ENCODE data around the gene CNTNAP4.

CNTNAP4 gene

DNA sequence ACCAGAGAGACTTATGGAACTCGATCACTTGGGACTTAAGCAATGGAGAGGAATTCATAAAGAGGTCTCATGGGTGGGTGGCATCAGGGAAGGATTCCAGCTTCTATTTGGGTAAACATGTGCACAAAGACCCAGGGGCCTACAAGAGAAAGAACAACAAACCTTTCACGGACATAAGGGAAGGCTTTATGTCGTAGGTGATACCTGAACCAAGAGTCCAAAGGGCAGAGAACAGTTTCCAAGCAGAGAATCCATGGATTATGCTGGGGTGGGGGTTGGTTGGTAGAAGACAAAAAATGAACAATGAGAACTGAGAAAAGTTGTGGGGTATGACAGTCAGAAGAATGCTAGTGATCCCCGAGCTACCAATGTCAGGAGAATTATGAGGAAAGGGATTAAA is 119.8 kb downstream of the CNTNAP4 start:
- DNase-seq (ENCODE audit: low spot score) = peak; percentile 28

DNA sequence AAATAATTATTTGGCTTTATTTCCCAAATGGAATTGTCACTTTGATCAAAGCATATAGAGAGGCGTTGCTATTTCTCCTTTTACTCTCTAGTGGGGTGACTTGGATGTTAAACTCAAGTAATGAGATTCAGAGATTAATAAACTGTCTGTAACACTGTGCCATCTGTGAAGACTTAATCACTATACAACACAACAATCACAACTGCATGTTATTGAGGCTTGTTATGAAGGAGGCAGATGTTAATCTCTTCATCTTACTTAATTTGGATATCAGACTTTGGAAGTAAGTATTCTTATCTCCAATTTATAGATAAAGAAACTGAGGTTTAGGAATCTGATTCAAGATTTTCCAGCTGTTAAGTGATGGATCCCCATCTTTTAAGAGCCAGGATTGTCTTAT is 132.5 kb downstream of the CNTNAP4 start:
- no peak for DNase-seq (ENCODE audit: low spot score)

DNA sequence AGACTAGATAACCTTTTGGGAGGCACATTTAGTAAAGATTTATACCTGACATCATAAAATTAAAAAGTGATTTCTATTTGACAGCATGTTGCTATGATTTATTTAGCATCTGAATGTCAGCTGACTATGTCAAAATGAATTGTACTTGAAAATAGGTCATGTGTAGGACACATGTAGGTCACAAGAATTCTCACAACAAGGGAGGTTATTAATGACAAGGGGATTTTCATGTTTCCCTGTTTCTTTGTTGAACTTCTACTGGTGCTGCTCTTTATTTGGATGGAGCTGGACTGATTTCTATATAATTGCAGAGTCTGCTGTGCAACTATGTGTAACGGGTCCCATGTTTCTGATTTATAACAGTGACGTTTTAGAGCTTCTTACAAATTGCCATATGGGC is 144.4 kb downstream of the CNTNAP4 start:
- DNase-seq (ENCODE audit: low spot score) = no peak

DNA sequence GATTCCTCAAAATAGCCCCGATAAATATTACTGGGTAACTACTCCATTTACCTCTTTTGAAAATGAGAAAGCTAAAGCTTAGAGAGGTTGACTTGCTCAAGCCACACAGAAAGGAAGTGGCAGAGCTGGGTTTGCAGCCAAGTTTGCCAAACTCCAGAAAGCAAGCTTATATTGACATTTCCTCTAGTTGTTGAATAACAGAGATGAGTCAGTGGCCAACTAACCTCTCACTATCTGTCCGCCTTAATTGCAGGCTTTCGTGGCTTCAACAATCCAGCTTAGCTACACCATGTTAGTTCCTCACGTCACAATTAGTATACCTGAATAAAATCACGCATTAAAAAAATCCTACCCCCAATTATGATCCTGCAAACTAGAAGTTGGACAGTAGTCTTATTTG is 151.7 kb downstream of the CNTNAP4 start:
- DNase-seq (ENCODE audit: low spot score) = peak; percentile 15

DNA sequence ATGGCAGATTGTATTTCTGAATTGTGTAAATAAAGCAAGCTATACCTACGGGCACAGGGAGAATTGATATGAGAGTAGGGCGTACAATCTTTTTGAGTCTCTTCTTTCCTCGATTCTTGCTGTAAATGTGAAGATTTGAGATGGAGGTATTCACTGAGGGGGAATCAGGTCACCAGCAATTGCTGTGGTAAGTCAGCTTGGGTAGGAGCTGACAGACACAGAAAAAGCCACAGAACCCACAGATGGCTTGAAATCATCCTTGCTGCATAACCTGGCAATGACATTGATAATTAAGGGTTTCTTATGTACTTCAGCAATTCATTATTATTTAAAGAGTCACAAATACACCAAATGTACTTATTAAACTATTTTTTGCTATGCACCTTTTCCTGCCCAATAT is 164.2 kb downstream of the CNTNAP4 start:
- no peak for DNase-seq (ENCODE audit: low spot score)

DNA sequence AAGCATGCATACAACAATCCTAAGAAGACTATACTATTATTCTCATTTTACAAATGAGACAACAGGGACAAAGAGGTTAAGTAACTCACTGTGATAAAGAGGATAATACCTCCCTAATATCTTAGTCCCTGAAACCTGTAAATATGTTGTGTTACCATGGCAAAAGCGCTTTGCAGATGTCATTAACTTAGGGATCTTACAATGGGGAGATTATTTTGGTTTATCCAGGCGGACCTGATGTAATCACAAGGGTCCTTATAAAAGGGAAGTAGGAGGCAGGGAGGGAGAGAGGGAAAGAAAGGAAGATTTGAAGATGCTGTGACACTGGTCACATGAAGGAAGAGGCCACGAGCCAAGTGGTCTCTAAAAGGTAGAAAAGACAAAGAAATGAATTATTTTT is 164.7 kb downstream of the CNTNAP4 start:
- no peak for DNase-seq (ENCODE audit: low spot score)

DNA sequence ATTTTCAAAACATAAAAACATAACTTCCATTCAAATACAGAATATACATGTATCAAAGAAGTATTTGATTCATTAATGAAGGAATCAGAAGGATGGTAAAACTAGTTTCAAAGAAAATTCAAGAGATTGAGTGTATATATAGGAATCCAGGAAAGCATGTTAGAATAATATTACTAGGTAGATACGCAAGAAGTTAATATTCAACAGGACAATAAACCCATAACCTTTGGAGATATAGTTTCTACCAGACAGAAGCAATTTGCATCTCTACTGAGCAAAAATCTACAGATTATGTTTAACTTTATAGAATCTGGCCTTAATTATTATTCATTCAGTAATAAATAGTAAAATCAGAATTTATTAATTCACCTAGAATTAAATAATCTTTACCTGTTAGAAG is 166.8 kb downstream of the CNTNAP4 start:
- DNase-seq (ENCODE audit: low spot score) = no peak

DNA sequence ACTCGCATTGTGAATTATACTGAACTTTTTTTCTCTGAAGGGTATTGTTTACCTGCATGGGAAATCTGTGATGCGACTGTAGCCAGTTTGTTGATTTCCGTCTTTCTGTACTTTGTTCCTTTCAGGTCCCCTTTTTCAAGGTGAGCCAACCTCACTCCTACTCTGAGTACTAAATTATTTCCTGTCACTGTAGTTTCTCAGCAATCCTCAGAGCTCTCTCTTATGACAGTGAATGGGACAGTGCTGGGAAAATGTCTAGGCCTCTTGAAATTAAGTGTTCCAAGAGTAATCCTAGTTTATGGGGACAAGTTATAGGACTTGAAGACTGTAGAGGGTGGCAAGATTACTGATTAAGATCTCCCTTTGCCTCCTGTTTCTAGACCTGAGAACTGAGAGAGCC is 167.6 kb downstream of the CNTNAP4 start:
- DNase-seq (ENCODE audit: low spot score) = no peak

DNA sequence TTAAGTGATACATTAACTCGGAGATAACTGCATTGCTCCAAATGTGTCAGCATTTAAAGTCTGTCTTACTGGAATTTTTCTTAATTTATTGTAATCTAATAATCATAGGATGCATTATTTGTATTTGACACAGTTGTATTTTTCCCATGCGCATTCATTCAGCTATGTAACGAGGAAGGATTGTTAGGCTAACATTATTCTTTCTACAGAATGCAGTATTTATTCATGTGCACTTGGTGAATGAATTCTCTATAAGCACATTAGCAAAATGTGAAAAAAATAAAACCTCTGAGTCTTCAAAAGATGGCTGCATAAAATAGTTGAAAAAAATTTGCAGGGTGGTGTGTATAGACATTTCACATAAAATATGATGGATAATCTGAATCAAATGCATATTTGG is 168.6 kb downstream of the CNTNAP4 start:
- no peak for DNase-seq (ENCODE audit: low spot score)

DNA sequence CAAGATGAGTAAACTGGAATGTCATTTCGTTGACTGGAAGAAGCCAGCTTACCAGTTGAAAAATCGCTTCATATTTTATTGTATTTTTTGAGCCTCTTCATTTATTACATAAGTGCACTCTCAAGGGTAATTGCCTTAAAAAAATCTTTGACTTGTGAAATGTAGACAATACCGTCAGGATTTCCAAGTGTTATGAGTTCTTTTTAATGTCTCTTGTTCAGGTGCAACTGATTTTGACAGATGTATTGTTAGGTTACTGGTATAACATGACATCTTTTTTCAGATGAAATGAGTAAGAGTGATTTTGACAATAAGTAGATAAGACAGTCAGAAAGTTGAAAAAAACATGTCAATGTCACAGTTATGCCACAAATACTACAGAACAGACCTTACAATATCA is 169.1 kb downstream of the CNTNAP4 start:
- no peak for DNase-seq (ENCODE audit: low spot score)

DNA sequence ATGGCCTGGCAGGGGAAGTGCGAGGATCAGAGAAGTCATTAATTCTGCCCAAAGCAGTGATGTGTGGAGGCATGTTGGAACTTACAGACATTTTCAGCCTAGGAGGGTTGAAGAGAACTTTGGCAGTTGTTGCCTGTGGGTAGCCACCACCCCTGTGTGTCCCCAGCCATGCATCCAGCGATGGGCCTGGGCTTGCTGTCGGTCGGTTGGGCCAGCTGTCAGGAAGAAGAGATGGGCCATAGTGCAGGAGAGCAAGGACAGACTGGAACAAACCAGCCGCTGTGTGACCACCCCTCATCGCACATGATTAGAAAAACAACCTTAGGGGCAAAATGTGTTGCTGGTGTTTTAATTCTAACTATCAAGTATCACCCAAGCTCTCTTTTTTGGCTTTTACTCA is 173.7 kb downstream of the CNTNAP4 start:
- no peak for DNase-seq (ENCODE audit: low spot score)

DNA sequence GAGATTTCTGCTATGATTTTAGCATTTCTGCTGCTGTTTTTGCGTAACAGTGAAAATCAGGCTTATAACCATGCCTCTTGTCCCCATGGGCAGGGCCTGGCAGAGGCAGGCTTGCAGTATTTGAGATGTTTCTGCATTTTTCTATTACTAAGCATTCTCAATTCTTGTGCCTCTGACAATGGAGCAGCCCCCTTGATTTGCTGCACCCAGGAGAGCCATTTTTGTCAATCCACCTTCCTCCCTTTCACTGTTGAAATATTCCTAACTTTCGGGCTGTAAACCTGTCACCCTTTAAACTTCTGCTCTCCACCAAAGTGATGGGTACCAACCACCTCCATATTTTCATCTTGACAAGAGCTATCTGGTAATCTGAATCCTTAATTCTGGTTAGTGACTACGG is 178.1 kb downstream of the CNTNAP4 start:
- no peak for DNase-seq (ENCODE audit: low spot score)

DNA sequence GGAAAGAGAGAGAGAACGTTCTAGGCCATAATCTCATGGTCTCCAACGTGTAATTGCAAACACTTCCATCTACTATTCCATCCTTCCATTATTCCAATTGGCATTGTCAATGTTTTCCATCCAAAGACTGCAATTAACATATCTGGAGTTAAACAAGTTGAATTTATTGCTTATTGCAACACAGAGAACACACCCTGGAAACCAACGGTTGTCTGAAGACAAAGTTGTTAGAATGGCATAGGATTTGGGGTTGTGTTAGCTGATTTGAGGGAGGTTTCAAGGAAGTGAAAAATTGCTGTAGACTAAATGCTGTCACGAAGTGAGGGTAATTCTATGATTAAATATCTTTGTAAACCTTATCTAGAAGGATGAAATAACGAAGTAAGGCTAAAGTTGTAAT is 178.8 kb downstream of the CNTNAP4 start:
- DNase-seq (ENCODE audit: low spot score) = no peak

DNA sequence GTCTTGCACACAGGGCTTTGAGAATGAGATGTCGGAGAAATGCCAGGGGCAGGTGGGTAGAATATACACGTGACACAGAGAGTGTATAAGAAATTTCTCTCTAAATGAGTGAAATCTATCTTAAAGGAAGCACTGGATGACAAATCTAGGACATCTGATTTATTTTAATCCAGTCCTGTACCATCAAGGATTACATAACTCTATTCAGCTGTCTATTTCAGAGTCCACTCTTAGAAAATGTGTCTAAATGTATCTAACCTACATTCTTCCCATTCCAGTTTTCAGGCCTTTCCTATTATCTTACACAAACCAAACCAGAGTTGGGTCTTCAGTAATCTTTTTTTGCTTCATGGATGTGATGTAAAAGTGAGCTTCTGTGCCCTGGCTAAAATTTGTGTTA is 181.9 kb downstream of the CNTNAP4 start:
- DNase-seq (ENCODE audit: low spot score) = no peak

DNA sequence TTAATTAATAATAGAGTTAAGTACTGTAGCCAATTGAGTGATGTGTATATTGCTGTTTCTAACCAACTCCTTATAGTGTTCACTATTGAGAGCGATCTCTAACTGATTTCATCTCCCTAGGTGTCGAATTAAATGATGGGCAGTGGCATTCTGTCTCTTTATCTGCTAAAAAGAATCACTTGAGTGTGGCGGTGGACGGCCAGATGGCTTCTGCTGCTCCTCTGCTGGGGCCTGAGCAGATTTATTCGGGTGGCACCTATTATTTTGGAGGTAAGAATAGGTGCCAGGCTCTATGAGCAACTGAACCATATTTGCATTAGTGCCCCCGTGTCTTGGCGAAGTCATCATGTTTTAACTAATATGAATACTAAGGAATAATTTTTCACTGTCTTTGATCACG is 184.6 kb downstream of the CNTNAP4 start:
- DNase-seq (ENCODE audit: low spot score) = no peak

DNA sequence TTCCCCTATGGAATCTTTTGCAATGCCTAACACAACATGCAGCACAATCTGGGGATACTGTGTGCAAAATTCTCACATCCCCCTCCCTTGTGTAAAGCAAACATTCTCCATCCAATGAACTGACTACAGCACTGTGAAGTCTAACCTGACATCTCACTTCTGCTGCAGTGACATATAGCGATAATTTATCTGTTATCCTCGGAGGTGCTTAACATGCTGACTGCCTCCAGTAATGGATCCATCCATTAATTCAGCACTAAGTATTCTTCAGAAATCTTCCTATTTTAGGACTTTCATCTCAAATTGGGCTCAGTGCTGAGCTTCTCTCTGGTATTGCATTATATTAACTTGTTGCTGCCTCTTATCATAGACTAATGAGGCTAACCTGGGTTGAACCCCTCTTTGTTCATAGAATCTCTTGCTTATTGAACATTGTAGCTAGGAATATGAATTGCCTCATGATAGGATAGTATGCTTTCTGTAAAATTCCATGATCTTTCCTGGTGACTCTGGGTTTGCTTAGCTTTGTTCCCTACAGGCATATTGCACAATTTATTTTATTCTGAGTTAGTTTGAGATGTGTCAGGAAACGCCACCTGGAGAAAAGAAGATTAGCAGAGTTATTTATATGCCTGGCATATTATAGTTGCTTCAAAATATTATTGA is 187.9 kb downstream of the CNTNAP4 start:
- no peak for DNase-seq (ENCODE audit: low spot score)

DNA sequence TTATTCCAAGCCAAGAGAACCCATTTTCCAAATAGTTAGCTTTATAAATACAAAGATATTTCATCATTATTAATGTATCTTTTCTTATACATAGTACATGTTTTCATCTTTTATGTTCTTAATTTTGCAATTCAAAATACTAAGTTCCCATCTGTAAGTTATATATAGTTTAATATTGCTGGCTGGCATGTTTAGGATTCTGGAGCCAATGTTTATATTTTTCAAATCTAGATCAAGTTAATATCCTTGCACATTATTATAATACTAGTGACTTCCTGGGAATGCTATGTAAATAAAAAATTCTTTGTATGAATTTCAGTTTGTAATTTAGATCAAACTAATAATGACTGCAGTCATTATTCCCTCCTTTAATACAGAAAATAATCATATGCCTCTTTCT is 189.7 kb downstream of the CNTNAP4 start:
- no peak for DNase-seq (ENCODE audit: low spot score)

DNA sequence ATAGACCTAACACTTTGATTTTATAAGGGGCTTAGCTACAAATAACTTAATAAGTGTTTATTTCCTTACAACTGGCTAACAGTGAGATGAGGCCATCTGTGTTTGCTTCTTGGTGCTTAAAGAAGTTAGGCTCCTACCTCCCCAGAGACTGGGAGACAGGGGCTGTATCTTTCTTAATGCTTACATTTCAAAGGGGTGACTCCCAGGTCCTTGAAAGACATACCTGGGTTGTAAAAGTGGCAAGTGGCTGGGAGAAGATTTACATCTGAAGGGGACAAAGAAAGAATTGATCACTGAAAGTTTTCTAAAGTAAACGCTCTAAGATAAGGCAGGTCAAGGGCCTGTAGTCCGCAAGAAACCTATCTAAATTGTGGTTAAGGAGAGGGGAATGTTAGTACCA is 196.8 kb downstream of the CNTNAP4 start:
- no peak for DNase-seq (ENCODE audit: low spot score)

DNA sequence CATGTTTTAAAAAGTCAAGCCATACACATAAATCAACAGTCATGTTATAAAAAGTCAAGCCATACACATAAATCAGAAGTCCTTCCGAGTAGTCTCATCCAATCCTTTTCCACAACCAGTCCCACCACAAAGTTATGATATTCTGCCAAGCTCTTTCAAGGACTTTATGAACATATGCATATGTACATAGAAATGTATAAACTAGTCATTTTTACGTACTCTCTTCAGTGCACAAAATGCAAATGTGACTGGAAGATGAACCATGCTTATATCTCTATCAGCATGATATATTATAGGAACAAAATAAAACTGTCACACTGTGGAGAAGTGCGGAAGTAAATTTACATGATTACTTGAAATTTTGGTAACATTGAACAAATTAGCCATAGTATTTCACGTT is 200.9 kb downstream of the CNTNAP4 start:
- DNase-seq (ENCODE audit: low spot score) = no peak

DNA sequence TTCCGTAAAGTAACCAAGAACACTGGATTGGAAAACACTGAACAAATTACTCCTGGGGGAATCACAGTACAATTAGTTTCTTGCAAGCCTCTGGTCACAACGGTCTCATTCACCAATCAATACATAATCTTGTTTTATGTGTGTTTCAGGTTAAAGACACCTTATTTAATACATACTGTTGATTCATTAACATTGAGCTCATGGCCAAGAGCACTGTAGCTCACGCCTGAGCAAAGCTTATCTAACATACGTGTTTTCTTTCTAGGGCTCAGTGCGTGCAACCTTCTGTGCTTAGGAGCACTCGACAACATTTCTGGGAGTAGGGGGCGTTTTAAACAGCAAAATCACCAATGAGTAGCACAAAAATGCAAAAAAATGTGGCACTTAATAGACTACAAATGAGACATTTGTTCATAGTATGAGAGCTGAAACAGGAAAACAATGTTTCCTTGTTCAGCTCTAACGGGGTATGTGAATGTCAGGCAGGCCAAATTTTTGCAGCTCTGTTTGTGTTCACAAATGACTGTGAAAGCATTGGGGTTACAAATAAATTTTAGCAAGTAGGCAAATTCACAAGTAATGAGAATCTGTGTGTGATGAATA is 206.2 kb downstream of the CNTNAP4 start:
- no peak for DNase-seq (ENCODE audit: low spot score)

DNA sequence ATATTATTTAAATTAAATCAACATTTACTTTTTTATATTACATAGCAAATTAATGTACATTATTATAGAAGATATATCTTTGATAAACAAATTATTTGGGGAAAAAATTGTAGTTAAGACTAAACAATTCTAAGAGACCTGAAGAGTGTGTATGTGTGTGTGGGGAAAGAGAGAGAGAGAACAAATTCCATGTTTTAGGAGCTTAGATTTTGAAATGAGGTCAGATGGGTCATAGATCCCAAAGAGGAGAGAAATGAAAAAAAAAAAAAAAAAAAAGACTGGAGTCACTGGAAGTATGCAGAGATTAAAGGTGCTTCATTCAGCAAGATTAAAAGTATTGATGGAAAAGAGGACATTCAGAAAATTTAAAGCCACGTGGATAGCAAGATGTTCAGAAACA is 206.8 kb downstream of the CNTNAP4 start:
- DNase-seq (ENCODE audit: low spot score) = no peak

DNA sequence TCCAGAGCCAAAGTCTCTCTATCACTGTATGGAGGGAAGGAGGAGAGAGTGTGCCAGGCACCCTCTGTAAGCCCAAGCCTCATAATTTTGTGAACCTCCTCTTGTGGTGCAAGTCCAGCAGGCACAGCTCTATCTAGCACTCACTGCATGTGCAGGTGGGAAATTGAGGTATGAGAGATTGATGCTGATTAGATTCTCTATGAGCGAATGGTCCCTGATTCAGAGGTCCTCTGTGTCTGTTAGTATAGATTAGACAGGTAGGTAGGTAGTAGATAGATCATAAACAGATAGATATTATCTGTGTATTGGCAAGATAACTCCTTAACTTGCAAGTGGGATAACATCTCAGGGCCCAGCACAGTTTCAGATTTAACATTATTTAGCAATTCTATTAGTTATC is 209.5 kb downstream of the CNTNAP4 start:
- DNase-seq (ENCODE audit: low spot score) = no peak

DNA sequence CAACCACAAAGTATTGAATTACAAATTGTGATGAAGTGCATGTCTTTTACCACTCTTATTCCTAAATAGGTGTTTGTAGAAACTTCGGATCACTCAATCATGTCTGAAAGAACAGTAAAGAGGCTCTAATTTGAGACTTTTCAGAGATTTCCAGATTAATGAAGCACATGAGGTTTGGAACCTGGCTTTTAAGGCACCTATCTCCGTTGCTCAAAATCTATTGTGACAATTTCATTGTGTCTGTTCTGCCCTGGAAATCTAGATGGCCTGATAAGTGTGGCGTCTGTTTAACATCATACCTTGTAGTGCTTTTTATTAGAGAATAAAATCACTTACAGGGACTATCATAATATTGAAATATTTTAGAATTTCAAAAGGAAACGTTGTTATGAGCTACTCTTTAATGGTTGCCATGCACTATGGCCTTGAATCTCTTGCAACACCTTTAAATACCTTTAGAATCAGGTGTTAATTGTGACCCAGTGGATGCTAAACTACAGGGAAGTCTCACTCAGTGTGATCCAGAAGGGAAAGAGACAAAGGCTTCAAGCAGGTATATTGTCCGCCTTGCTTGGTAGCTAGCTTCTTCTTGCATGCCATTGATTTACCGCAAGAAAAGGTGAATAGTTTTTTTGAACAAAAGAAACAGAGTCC is 210.3 kb downstream of the CNTNAP4 start:
- no peak for DNase-seq (ENCODE audit: low spot score)

DNA sequence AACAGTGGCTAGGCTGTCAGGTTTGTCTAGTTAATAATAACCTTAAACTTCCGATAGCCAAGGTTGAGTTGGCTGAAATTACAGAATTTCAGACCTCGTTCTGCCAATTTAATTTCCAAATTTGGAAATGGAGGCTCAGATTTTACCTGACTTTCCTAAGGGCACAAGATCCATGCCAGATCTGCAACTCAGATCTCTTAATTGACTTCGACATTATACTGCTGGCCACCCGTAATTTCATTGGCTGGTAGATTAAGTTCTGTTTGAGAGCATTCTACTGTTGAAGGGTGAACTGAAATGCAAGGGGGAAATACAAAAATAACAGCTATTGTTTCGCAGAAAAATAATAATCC is 210.8 kb downstream of the CNTNAP4 start:
- DNase-seq (ENCODE audit: low spot score) = no peak
